GM18951 (cell line): ENCODE data around the gene MYL3.

Source experiments
- POLR2A ChIP-seq: IDR thresholded peaks from 4 replicates; pipeline ENCODE4 v1.6.1; 2011; ENCODE audit warnings: mild to moderate bottlenecking; ENCODE audit not compliant: insufficient read length, insufficient read depth; ENCODE audit errors: extremely low read depth
- in situ Hi-C: fragments of 300-500 bp; cut with MboI; formaldehyde crosslinking; loops from one replicate; pipeline ENCODE4 v1.12.0; 2022; ENCODE audit warnings: low sequenced_read_pairs, mixed read lengths, inconsistent platforms; ENCODE audit not compliant: unreplicated experiment

MYL3 gene

DNA sequence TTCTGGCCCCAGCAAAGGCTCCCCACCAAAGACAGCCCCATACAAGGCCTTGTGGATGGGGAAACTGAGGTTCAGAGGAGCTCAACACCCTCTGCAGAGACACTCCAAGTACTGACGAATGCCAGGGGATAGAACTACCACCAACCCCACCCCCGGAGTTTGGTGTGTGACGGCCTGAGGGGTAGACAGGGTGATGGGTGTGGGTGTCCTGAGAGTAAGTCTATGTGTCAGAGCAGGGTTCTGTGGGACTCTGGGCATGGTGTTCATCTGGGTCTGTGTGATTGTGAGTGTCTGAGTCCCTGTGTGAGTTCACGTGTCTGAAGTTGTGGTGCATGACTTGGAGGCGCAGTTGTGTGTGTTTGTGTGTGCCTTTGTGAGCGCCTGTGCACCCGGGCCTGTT, 21.7 kb upstream of the MYL3 start:
- TF ChIP-seq POLR2A: no peak
- in situ Hi-C loops: no loop called here

- in situ Hi-C loops: no loop called here
- no peak for TF ChIP-seq POLR2A
Observed at GRCh38 chr3:46884427-46884826, 21.2 kb upstream of the MYL3 start.

GRCh38 chr3:46883830-46884185, 20.6 kb upstream of the MYL3 start:
- in situ Hi-C loops: no loop called here
- TF ChIP-seq POLR2A: no peak

DNA sequence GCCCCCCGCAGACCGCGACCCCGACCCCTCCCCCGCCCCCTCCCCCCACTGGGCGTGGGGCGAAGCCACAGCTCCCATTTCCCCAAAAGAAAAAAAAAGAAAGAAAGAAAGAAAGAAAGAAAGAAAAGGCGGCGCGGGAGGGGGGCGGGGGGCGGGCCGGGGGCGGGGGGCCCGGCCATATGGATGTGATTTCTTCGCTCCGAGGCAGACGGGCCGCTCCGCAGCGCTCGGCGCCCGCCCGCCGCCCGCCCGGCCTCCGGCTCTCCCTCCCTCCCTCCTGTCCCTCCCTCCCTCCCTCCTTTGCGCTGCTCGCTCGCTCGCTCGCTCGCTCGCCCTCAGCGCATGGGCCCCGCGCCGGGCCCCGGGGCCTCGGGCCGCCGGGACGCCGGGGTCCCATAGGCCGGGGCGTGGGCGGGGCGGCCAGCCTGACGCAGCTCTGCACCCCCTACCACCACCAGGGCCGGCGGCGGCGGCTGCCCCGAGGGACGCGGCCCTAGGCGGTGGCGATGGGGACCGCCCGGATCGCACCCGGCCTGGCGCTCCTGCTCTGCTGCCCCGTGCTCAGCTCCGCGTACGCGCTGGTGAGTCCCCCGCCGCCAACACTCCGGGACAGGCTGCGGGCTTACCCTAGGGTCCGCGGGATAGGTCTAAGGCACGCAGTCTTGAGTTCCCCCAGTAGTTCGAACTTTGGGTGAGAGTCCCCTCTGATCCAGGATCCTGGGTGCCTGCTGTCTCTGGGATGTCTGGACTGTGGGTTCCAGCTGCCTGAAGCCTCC, 20.0 kb upstream of the MYL3 start:
- TF ChIP-seq POLR2A: no peak
- in situ Hi-C loops: no loop called here

DNA sequence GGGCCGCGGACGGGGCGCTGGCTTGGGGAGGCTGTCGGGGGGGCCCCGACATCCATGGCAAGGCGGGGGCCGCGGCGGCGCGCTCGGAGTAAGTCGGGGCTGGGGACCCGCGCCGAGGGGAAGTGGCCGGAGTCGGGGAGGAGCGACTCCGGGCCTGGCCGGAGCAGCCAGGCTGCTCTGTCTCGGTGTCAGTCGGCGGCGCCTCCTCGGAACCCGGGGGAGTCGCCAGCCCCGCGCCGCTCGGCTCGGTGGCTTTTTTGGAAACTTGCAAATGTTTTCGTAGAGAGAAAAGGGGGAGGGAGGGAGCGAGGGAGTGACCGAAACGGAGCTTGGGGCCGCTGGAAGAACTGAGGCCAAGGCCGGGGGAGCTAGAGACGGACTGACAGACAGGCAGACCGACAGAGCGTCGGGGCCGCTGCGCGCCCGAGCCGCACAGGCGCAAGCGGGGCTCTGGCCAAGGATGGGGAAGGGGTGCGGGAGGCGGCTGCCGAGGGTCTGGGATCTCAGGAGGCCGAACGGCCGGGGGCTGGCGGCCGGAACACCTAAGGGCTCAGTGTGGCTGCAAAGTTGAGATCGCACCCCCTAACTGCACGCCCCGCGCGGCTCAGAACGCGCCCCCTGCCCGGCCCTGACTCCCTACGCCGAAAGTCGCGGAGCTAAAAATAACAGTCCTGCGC, 19.3 kb upstream of the MYL3 start:
- in situ Hi-C loops: no loop called here
- TF ChIP-seq POLR2A: no peak

- in situ Hi-C loops: no loop called here
- no peak for TF ChIP-seq POLR2A
Observed at GRCh38 chr3:46881596-46882376, 18.5 kb upstream of the MYL3 start.

GRCh38 chr3:46880884-46881595, 17.8 kb upstream of the MYL3 start:
- no peak for TF ChIP-seq POLR2A
- in situ Hi-C loops: no loop called here

GRCh38 chr3:46878781-46879436, 15.7 kb upstream of the MYL3 start:
- no peak for TF ChIP-seq POLR2A
- in situ Hi-C loops: no loop called here

GRCh38 chr3:46877406-46878125, 14.3 kb upstream of the MYL3 start, which contains the start of gene PTH1R:
PTH1R (plus strand) TSS chr3:46877721; CDS start chr3:46883560, 5,839 bp downstream.
- in situ Hi-C loops: no loop called here
- TF ChIP-seq POLR2A: no peak

DNA sequence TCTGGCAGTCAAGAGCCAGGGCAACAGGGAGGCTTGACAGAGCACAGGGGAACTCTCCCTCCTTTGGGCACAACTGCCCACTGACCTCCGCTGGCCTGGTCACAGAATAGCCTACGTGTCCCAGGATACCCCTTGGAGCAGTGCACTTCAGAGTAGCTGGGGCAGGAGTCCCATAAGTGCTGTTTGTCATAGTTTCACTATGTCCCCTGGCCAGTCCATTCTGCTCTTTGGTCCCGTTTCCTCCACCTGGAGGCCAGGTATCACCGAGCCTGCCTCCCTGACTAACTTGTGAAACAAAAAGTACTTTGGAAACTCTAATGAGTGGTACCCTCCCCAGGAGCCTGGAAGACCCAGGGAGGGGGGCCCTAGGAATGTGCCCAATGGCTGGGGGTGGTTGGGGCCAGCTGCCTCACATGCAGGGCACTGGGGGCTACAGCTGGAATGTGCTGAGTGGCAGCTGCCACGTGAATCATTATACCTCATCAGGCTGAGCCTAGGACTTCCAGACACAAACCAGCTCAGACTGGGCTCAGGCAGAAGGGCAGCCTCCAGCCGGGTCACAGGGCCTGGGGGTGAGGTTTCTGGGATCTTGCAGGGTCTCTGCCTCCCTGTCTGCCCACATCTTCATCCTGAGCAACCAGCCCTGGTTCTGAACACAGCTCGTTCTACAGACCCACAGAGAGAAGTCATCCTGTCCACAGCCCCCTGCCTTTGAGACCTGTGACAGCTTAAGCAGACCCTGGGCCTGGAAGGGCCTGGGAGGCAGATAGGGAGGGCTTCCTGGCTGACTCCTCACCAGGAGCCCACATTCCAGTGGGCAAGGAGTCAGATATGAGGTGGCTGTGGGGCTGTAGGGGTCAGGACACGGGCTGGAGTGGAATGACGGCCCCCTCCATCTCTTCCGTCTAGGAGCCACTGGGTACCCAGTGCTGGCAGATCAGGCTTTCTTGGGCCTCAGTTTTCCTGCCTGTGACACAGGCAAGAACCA, 13.4 kb upstream of the MYL3 start:
- in situ Hi-C loops: no loop called here
- no peak for TF ChIP-seq POLR2A

DNA sequence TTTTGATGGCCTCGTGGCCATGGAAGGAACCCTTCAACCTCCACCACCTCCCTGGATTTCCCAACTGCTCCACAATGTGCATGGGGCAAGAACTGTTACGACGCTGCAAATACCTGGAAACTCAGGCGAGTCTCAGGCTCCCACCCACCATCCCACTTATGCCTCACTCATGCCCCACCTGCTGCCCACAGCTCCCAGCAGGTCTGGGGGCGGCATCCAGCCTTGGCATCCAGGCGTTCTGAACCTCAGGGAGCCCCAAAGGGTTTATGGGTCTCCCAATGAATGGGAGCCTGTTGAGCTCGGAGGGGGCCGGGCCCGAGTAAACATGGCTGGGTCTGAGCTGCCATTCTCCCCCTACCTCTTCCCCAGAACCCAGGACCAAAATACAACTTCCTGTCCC, 12.3 kb upstream of the MYL3 start:
- in situ Hi-C loops: no loop called here
- TF ChIP-seq POLR2A: no peak
